G401 (cell line): ENCODE results near the gene RBM18. TPM values are rescaled to one million over a fixed set of nuclear protein-coding genes. Genes with fewer than 3 reads are reported as not detected.

Experiments
- DNase-seq: peaks from one replicate; pipeline ENCODE4 v3.0.0-alpha.2; 2015; ENCODE audit warnings: low spot score
- in situ Hi-C: cut with HindIII; loops from 2 replicates; pipeline ENCODE4 v1.10.0; 2016; ENCODE audit warnings: low sequenced_read_pairs, mixed read lengths
- total RNA-seq: library from RNA; depleted of rRNA; stranded (reverse); fragments of >200 nt; shearing (Covaris generic); gene quantifications from 2 replicates; pipeline ENCODE4 v1.2.3, GENCODE V29; 2014; rRNA removed

Gene RBM18
- total RNA-seq, 1 experiment from 2014 or later: 22.4 TPM

DNA sequence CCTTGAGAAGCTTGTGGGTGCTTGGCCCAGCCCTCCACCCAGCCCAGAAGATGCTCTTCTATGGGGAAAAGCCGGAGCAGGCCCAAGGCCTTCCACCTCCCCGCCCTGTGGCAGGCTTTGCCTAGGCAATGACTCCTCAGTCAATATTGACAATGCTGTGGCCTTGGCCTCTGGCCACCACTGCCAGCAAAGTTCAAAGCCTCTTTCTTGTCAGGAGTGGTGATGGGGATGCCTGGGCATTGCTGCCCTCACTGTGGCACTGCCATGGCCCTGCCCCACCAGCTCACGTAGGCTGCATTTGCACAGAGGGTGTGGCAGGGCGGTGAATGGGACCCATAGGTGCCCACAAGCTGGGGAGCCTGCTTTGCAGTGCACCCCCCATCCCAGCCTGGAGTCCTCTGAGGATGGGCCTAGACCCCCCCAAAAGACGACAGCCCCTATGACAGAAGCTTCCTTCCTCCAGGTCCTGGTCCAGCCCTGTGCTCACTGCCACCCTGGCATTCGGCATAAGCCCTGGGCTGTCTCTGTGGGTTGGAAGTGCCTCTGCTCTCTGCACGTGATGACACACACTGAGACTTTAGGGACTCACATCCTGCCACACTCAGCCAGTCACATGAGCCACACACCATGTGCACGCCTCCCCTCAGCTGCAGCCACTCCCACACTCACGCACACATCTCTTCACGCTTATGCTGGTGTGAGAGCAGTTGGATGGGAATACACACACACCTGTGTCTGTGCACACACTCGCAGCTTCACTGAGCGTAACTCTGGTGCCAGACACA is 73.9 kb downstream of the RBM18 start:
- in situ Hi-C loops: no loop called here
- DNase-seq: no peak

DNA sequence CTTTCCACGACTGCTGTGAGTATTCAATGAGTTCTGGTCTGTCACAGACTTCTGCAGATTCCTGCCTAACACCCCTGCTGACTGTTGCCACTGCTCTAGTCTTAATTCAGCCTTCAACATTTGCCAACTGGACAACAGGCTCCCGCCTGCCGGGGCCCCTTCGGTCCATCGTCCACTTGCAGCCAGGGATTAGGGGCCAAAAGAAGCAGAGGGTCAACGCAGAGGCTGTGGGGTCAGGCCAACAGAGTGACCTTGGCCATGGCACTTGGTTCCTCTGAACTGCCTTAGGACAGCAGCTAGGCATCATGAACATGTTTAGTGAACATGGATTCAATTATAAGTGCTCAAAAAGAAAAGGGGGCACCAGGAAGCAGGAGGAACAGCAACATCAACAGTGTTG is 76.3 kb downstream of the RBM18 start:
- in situ Hi-C loops: no loop called here
- no peak for DNase-seq

Other genes with a start within 250 kb of the RBM18 start
- gene TTLL11, start 171.5 kb downstream of the RBM18 start, total RNA-seq: 3.0 and 7.0 TPM in 2 replicates
- gene NDUFA8, start 105.1 kb downstream of the RBM18 start, total RNA-seq: 76.1 and 107 TPM in 2 replicates
- gene MORN5, start 104.9 kb downstream of the RBM18 start, total RNA-seq: not detected in 2 replicates
- 23.9 and 34.8 TPM in 2 replicates for gene LHX6, start 35.9 kb downstream of the RBM18 start, total RNA-seq
- 36.3 and 88.6 TPM in 2 replicates for gene MRRF, start within 50 bp of the RBM18 start, total RNA-seq
- not detected in 2 replicates for gene PTGS1, start 106.2 kb upstream of the RBM18 start, total RNA-seq
- not detected in 2 replicates for gene OR1J1, start 213.1 kb upstream of the RBM18 start, total RNA-seq
- gene OR1J2, start 246.0 kb upstream of the RBM18 start, total RNA-seq: not detected in 2 replicates